ENCODE data around the gene VSIG1. TPM values are rescaled to one million over a fixed set of nuclear protein-coding genes. Genes with fewer than 3 reads are reported as not detected.

The VSIG1 gene
- total RNA-seq, 1 donor from 2014 or later: not detected

DNA sequence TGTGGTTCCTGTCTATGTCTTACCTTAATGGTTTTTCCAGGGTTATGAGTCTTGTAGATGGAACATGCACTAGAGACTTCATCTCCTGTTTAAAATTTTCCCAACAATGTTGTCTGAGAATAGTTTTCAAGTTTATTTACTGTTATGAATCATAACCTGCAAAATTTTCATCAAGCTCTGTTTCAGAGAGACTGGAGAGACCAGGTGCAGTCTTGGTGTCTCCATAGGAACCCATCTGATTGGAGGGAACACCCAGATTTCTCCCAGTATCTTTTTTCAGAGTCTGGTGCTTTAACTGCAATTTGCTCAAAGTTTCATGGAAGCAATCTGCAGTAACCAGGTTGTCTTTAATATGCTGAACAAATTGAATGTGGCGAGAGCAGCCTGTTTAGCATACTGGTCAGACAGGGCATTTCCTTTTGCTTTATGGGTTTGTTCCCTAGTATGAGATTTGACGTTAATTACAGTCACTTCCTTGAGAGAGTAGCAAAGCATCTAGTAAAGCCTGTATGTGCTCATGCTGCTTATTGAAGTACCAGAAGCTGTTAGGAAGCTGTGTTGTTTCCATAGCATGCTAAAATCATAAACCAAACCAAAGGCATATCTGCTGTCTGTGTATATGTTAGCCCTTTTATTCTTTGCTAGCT lies 18.8 kb upstream of the VSIG1 start:
- H3K4me3 ChIP-seq (ENCODE audit: insufficient read depth, low read depth, low read length): no peak overlapping the region
- no peak overlapping the region for H3K27ac ChIP-seq (ENCODE audit: low read depth, low read length)
- H3K4me1 ChIP-seq (ENCODE audit: insufficient read depth, low read length): no peaks in the 10 kb centered on the region
- peak; percentile 93 for FAIRE-seq
- Mint-ChIP-seq H3K27ac (ENCODE audit: unreplicated experiment) (no peak overlapping the region), H3K9me3 (ENCODE audit: unreplicated experiment) (no peaks in the 10 kb centered on the region), H3K36me3 (ENCODE audit: low read depth, unreplicated experiment) (no peaks in the 10 kb centered on the region), H3K4me1 (ENCODE audit: low read depth, unreplicated experiment) (no peaks in the 10 kb centered on the region), H3K27me3 (ENCODE audit: low read depth, unreplicated experiment) (peaks cover 3% of the 10 kb centered on the region), H3K4me3 (ENCODE audit: unreplicated experiment) (no peak overlapping the region)
- H3K4me2 ChIP-seq (ENCODE audit: low read length): no peak overlapping the region
- no peak overlapping the region for H2AFZ ChIP-seq (ENCODE audit: low read depth, low read length)
- no peaks in the 10 kb centered on the region for H3K27me3 ChIP-seq (ENCODE audit: insufficient read depth, low read length)
- TF ChIP-seq, protein P1, sequence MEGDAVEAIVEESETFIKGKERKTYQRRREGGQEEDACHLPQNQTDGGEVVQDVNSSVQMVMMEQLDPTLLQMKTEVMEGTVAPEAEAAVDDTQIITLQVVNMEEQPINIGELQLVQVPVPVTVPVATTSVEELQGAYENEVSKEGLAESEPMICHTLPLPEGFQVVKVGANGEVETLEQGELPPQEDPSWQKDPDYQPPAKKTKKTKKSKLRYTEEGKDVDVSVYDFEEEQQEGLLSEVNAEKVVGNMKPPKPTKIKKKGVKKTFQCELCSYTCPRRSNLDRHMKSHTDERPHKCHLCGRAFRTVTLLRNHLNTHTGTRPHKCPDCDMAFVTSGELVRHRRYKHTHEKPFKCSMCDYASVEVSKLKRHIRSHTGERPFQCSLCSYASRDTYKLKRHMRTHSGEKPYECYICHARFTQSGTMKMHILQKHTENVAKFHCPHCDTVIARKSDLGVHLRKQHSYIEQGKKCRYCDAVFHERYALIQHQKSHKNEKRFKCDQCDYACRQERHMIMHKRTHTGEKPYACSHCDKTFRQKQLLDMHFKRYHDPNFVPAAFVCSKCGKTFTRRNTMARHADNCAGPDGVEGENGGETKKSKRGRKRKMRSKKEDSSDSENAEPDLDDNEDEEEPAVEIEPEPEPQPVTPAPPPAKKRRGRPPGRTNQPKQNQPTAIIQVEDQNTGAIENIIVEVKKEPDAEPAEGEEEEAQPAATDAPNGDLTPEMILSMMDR (IDR thresholded peaks at IDR 0.05; ENCODE audit: insufficient read depth, low read depth, low read length): no peak
- no peak for TF ChIP-seq EZH2 (IDR thresholded peaks at IDR 0.05; ENCODE audit: insufficient read depth, low read length)
- no peak overlapping the region for H3K9ac ChIP-seq (ENCODE audit: low read length)
- no peaks in the 10 kb centered on the region for H3K9me3 ChIP-seq (ENCODE audit: insufficient read depth, low read depth, low read length)
- DNase-seq (ENCODE audit: low read depth): no peak
- H3K79me2 ChIP-seq (ENCODE audit: insufficient read depth, low read length): no peaks in the 10 kb centered on the region
- H4K20me1 ChIP-seq (ENCODE audit: insufficient read depth, low read length): no peaks in the 10 kb centered on the region
- no peaks in the 10 kb centered on the region for H3K36me3 ChIP-seq (ENCODE audit: insufficient read depth, low read length)

DNA sequence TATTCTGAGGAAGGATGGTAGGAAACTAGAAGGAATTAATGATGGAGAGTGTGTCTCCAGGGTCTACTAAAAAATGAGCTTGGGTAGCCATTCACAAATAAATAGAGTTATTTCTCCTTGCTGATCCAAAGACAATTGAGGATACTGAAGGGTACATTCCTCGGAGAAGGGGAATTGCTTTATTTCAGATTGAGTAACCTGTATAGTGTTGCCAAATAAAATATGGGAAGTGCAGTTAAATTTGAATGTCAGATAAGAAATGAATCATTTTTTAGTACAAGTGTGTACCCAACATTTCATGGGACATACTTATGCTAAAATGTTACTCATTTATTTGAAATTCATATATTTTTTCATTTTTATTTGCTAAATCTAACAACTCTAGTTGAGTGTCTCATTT lies 16.0 kb upstream of the VSIG1 start:
- no peak for FAIRE-seq
- Histone ChIP-seq H3K4me1 (ENCODE audit: insufficient read depth, low read length) (peaks cover 2% of the 10 kb centered on the region), H3K27me3 (ENCODE audit: insufficient read depth, low read length) (no peaks in the 10 kb centered on the region), H3K9me3 (ENCODE audit: insufficient read depth, low read depth, low read length) (no peaks in the 10 kb centered on the region), H3K27ac (ENCODE audit: low read depth, low read length) (no peak overlapping the region), H3K4me2 (ENCODE audit: low read length) (no peak overlapping the region), H2AFZ (ENCODE audit: low read depth, low read length) (no peak overlapping the region), H3K79me2 (ENCODE audit: insufficient read depth, low read length) (no peaks in the 10 kb centered on the region), H4K20me1 (ENCODE audit: insufficient read depth, low read length) (no peaks in the 10 kb centered on the region), H3K4me3 (ENCODE audit: insufficient read depth, low read depth, low read length) (no peak overlapping the region), H3K9ac (ENCODE audit: low read length) (no peak overlapping the region), H3K36me3 (ENCODE audit: insufficient read depth, low read length) (no peaks in the 10 kb centered on the region)
- H3K27me3 Mint-ChIP-seq (ENCODE audit: low read depth, unreplicated experiment): peaks cover 3% of the 10 kb centered on the region
- no peaks in the 10 kb centered on the region for H3K36me3 Mint-ChIP-seq (ENCODE audit: low read depth, unreplicated experiment)
- TF ChIP-seq EZH2 (IDR thresholded peaks at IDR 0.05; ENCODE audit: insufficient read depth, low read length): no peak
- TF ChIP-seq, protein P1 (IDR thresholded peaks at IDR 0.05; ENCODE audit: insufficient read depth, low read depth, low read length): no peak
- H3K27ac Mint-ChIP-seq (ENCODE audit: unreplicated experiment): no peak overlapping the region
- H3K4me1 Mint-ChIP-seq (ENCODE audit: low read depth, unreplicated experiment): peaks cover 2% of the 10 kb centered on the region
- H3K9me3 Mint-ChIP-seq (ENCODE audit: unreplicated experiment): no peaks in the 10 kb centered on the region
- no peak for DNase-seq (ENCODE audit: low read depth)
- no peak overlapping the region for H3K4me3 Mint-ChIP-seq (ENCODE audit: unreplicated experiment)

DNA sequence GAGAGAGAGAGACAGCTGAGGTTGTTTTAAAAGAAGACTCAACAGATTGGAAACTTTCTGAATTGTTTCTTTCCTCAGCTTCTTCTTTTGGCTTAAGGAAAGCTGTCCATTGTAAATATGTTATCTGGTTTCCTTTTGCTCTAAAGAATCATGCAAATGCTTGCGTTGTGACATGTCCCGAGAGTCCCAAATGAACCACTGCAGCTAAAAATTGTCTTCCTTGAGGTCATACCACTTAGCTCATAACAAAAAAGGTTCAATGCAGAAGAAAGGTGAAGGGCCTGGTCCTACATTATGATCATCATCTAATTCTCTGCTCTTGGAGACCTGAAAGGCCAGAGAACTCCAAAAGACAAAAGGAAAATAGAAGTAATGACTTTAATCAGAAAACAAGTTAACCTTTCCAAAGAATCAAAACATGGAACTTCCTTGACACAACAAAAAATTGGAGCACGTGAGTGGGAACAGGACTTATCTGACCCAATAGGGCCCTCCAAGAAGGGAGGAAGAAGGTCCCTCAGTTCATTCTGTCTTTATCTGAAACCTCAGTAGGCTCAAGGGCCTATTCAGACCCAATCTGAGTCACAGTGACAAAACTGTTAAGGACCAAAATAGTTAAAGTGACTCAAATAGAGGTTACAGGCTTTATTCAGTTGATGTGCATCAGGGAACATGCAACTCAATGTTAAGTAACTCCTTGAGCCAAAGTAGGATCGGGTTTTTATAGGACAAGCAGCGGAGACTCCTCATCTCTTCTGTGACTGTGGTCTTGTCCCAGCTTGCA lies 14.7 kb upstream of the VSIG1 start:
- no peaks in the 10 kb centered on the region for H3K79me2 ChIP-seq (ENCODE audit: insufficient read depth, low read length)

More for the DNA sequence above, 14.7 kb upstream of the VSIG1 start:
- Mint-ChIP-seq H3K27me3 (ENCODE audit: low read depth, unreplicated experiment) (peaks cover 3% of the 10 kb centered on the region), H3K4me3 (ENCODE audit: unreplicated experiment) (no peak overlapping the region), H3K4me1 (ENCODE audit: low read depth, unreplicated experiment) (peaks cover 3% of the 10 kb centered on the region), H3K27ac (ENCODE audit: unreplicated experiment) (no peak overlapping the region), H3K9me3 (ENCODE audit: unreplicated experiment) (no peaks in the 10 kb centered on the region), H3K36me3 (ENCODE audit: low read depth, unreplicated experiment) (no peaks in the 10 kb centered on the region)
- FAIRE-seq: peak; percentile 13
- Histone ChIP-seq H3K4me2 (ENCODE audit: low read length) (no peak overlapping the region), H3K36me3 (ENCODE audit: insufficient read depth, low read length) (no peaks in the 10 kb centered on the region), H3K4me1 (ENCODE audit: insufficient read depth, low read length) (peaks cover 4% of the 10 kb centered on the region), H3K4me3 (ENCODE audit: insufficient read depth, low read depth, low read length) (no peak overlapping the region), H3K9me3 (ENCODE audit: insufficient read depth, low read depth, low read length) (no peaks in the 10 kb centered on the region), H4K20me1 (ENCODE audit: insufficient read depth, low read length) (no peaks in the 10 kb centered on the region), H3K27me3 (ENCODE audit: insufficient read depth, low read length) (no peaks in the 10 kb centered on the region), H2AFZ (ENCODE audit: low read depth, low read length) (no peak overlapping the region), H3K27ac (ENCODE audit: low read depth, low read length) (no peak overlapping the region), H3K9ac (ENCODE audit: low read length) (no peak overlapping the region)
- no peak for DNase-seq (ENCODE audit: low read depth)
- TF ChIP-seq EZH2 (IDR thresholded peaks at IDR 0.05; ENCODE audit: insufficient read depth, low read length): no peak
- TF ChIP-seq, protein P1 (IDR thresholded peaks at IDR 0.05; ENCODE audit: insufficient read depth, low read depth, low read length): no peak

Measured in astrocyte (in vitro differentiated cells and primary cell).